HK-2 (cell line): ENCODE measurements around the gene UROS.

ENCODE experiments used
- DNase-seq: peaks from one replicate; pipeline ENCODE4 v3.0.0-alpha.2; 2018; ENCODE audit not compliant: unreplicated experiment

Gene UROS

GRCh38 chr10:125788156-125789034 is 34.7 kb downstream of the UROS start:
- DNase-seq = no peak

- no peak for DNase-seq
Observed at GRCh38 chr10:125785791-125786190, 37.3 kb downstream of the UROS start.

- no peak for DNase-seq
Observed at GRCh38 chr10:125783957-125784356, 39.1 kb downstream of the UROS start.

GRCh38 chr10:125783408-125783807 is 39.6 kb downstream of the UROS start:
- DNase-seq = no peak

- no peak for DNase-seq
Observed at GRCh38 chr10:125782616-125783015, 40.4 kb downstream of the UROS start.

GRCh38 chr10:125782054-125782453 is 41.0 kb downstream of the UROS start:
- no peak for DNase-seq

- no peak for DNase-seq
Observed at GRCh38 chr10:125781374-125781773, 41.7 kb downstream of the UROS start.

- no peak for DNase-seq
Observed at GRCh38 chr10:125779403-125780327, 43.4 kb downstream of the UROS start.

- DNase-seq = no peak
Observed at GRCh38 chr10:125778556-125778955, 44.5 kb downstream of the UROS start.

GRCh38 chr10:125777806-125778205 is 45.3 kb downstream of the UROS start:
- DNase-seq = no peak

- no peak for DNase-seq
Observed at GRCh38 chr10:125775491-125776106, 47.5 kb downstream of the UROS start, which contains the start of gene MMP21. MMP21 (minus strand) TSS chr10:125775821; CDS start chr10:125775821, 0 bp downstream.

- no peak for DNase-seq
Observed at GRCh38 chr10:125774581-125775191, 48.4 kb downstream of the UROS start.

- DNase-seq = no peak
Observed at GRCh38 chr10:125773687-125774543, 49.1 kb downstream of the UROS start.

- DNase-seq = no peak
Observed at GRCh38 chr10:125772864-125773180, 50.2 kb downstream of the UROS start.

GRCh38 chr10:125772112-125772863 is 50.8 kb downstream of the UROS start:
- DNase-seq = no peak

GRCh38 chr10:125770844-125771243 is 52.2 kb downstream of the UROS start:
- no peak for DNase-seq

- DNase-seq = no peak
Observed at GRCh38 chr10:125769175-125769574, 53.9 kb downstream of the UROS start.

GRCh38 chr10:125768219-125768855 is 54.7 kb downstream of the UROS start:
- no peak for DNase-seq

- DNase-seq = no peak
Observed at GRCh38 chr10:125766511-125766910, 56.5 kb downstream of the UROS start.

GRCh38 chr10:125765835-125766234 is 57.2 kb downstream of the UROS start:
- DNase-seq = no peak
